Neuronal stem cell (in vitro differentiated cells): ENCODE results near the gene B4GALT5.

Experiments
- DNase-seq: peaks from one replicate; pipeline ENCODE4 v3.0.0-alpha.2; 2013; ENCODE audit warnings: low spot score
- H2AFZ ChIP-seq: one replicate; pipeline ENCODE4 v1.6.1; 2013; ENCODE audit warnings: mild to moderate bottlenecking, low read length, inconsistent platforms
- H2AK5ac ChIP-seq: 2 replicates; pipeline ENCODE4 v1.6.1; 2013; ENCODE audit warnings: low read depth, mild to moderate bottlenecking, inconsistent platforms, low read length, moderate library complexity, mixed read lengths
- H2BK120ac ChIP-seq: 2 replicates; pipeline ENCODE4 v1.6.1; 2013; ENCODE audit warnings: low read depth, mild to moderate bottlenecking, inconsistent platforms, low read length, moderate library complexity, mixed read lengths
- H2BK12ac ChIP-seq: one replicate; pipeline ENCODE4 v1.6.1; 2013; ENCODE audit warnings: low read length, inconsistent platforms
- H2BK15ac ChIP-seq: 2 replicates; pipeline ENCODE4 v1.6.1; 2013; ENCODE audit warnings: mild to moderate bottlenecking, low read length, inconsistent platforms, mixed read lengths
- H2BK5ac ChIP-seq: one replicate; pipeline ENCODE4 v1.6.1; 2013; ENCODE audit warnings: inconsistent platforms, mild to moderate bottlenecking, low read length, moderate library complexity
- H3K14ac ChIP-seq: one replicate; pipeline ENCODE4 v1.6.1; 2013; ENCODE audit warnings: low read length, inconsistent platforms
- H3K18ac ChIP-seq: 2 replicates; pipeline ENCODE4 v1.6.1; 2013; ENCODE audit warnings: low read length, inconsistent platforms
- H3K23ac ChIP-seq: 2 replicates; pipeline ENCODE4 v1.6.1; 2013; ENCODE audit warnings: low read depth, mild to moderate bottlenecking, mixed read lengths, low read length, inconsistent platforms; ENCODE audit not compliant: poor library complexity
- H3K27ac ChIP-seq: replicated peaks from 3 replicates; pipeline ENCODE4 v1.5.1; 2013; ENCODE audit warnings: low read length, inconsistent platforms
- H3K27me3 ChIP-seq, 3 experiments: 2 replicates each; pipeline ENCODE4 v1.6.1; 2013; ENCODE audit warnings: low read length in 3 of 3, mild to moderate bottlenecking in 2 of 3, inconsistent platforms in 1 of 3, low read depth in 1 of 3, mixed read lengths in 1 of 3, moderate library complexity in 1 of 3; ENCODE audit not compliant: control insufficient read depth in 3 of 3, insufficient read depth in 3 of 3
- H3K36me3 ChIP-seq, 2 donors: replicated peaks in 1 of 2; 2 replicates each; pipeline ENCODE4 v1.6.1; 2013; ENCODE audit warnings: low read length in 2 of 2; ENCODE audit not compliant: control insufficient read depth in 2 of 2, insufficient read depth in 2 of 2
- H3K4ac ChIP-seq: 2 replicates; pipeline ENCODE4 v1.6.1; 2013; ENCODE audit warnings: inconsistent platforms, mild to moderate bottlenecking, low read length, moderate library complexity
- H3K4me1 ChIP-seq, 2 donors: 1 replicate in 1 of 2; 2 replicates in 1 of 2; pipeline ENCODE4 v1.6.1; 2013; ENCODE audit warnings: low read length in 2 of 2, low read depth in 1 of 2; ENCODE audit not compliant: control insufficient read depth in 2 of 2, insufficient read depth in 1 of 2
- H3K4me2 ChIP-seq: one replicate; pipeline ENCODE4 v1.6.1; 2013; ENCODE audit warnings: mild to moderate bottlenecking, low read length, inconsistent platforms; ENCODE audit not compliant: insufficient read depth, poor library complexity, severe bottlenecking
- H3K4me3 ChIP-seq, 2 donors: 2 replicates each; pipeline ENCODE4 v1.5.1; 2013; ENCODE audit warnings: low read length in 2 of 2, mild to moderate bottlenecking in 2 of 2, inconsistent platforms in 1 of 2, moderate library complexity in 1 of 2
- H3K79me1 ChIP-seq: one replicate; pipeline ENCODE4 v1.6.1; 2013; ENCODE audit warnings: low read depth, mild to moderate bottlenecking, inconsistent platforms, low read length, moderate library complexity
- H3K9ac ChIP-seq: one replicate; pipeline ENCODE4 v1.6.1; 2013; ENCODE audit warnings: mild to moderate bottlenecking, low read depth, low read length, inconsistent platforms; ENCODE audit not compliant: poor library complexity
- H3K9me3 ChIP-seq, 2 donors: replicated peaks in 1 of 2; 2 replicates each; pipeline versions ENCODE3 to v1.6.1; 2013; ENCODE audit warnings: low read length in 2 of 2, mild to moderate bottlenecking in 2 of 2, inconsistent platforms in 1 of 2, low read depth in 1 of 2, mixed read lengths in 1 of 2, moderate library complexity in 1 of 2; ENCODE audit not compliant: control insufficient read depth in 2 of 2, insufficient read depth in 1 of 2
- H4K8ac ChIP-seq: one replicate; pipeline ENCODE4 v1.6.1; 2013; ENCODE audit warnings: low read depth, mild to moderate bottlenecking, inconsistent platforms, low read length, moderate library complexity
- H4K91ac ChIP-seq: one replicate; pipeline ENCODE4 v1.6.1; 2013; ENCODE audit warnings: low read length, low read depth, mild to moderate bottlenecking, inconsistent platforms; ENCODE audit not compliant: poor library complexity
- WGBS, 2 donors: extraction: QIAGEN DNeasy Blood & Tissue Kit; methylation state at CpG; one replicate each; pipeline ENCODE4 v1.1.7; 2013; ENCODE audit warnings: missing lambda C conversion rate in 2 of 2, mixed read lengths in 1 of 2; ENCODE audit not compliant: insufficient read length in 2 of 2, insufficient replicate concordance in 1 of 2; ENCODE audit errors: extremely low coverage in 2 of 2; 5-methylcytosine and 5-hydroxymethylcytosine counted together

The B4GALT5 gene

GRCh38 chr20:49633023-49633422 lies 80.7 kb downstream of the B4GALT5 start:
- Histone ChIP-seq H2BK12ac (no peak overlapping the region), H2BK15ac (no peak overlapping the region), H3K4me2 (no peak overlapping the region), H3K27ac (no peak overlapping the region), H3K4me1 (peaks cover 24% of the 10 kb centered on the region in 2 donors), H3K9me3 (peaks cover 0 to 12% of the 10 kb centered on the region in 2 donors), H2BK120ac (no peak overlapping the region), H3K18ac (no peak overlapping the region), H3K79me1 (no peaks in the 10 kb centered on the region), H3K4ac (no peak overlapping the region), H4K8ac (no peak overlapping the region), H3K4me3 (no peak overlapping the region), H2AFZ (no peak overlapping the region), H3K14ac (no peak overlapping the region), H4K91ac (no peak overlapping the region), H3K36me3 (peaks cover 16 to 55% of the 10 kb centered on the region in 2 donors), H2BK5ac (no peak overlapping the region), H3K23ac (no peak overlapping the region), H2AK5ac (no peak overlapping the region), H3K9ac (no peak overlapping the region), H3K27me3 (no peaks in the 10 kb centered on the region)
- no peak for DNase-seq
- no CpG with 5 or more reads among the region's 5 CpGs for WGBS, 2 donors

- H2AFZ ChIP-seq, result no peak overlapping the region
- no peak overlapping the region for H3K9ac ChIP-seq
Measured at GRCh38 chr20:49631856-49632418, 81.7 kb downstream of the B4GALT5 start.

GRCh38 chr20:49631061-49631716 lies 82.5 kb downstream of the B4GALT5 start:
- Histone ChIP-seq H2AK5ac (no peak overlapping the region), H3K23ac (no peak overlapping the region), H3K9ac (no peak overlapping the region), H2BK12ac (no peak overlapping the region), H3K18ac (no peak overlapping the region), H3K27ac (no peak overlapping the region), H3K4me3 (no peak overlapping the region), H4K8ac (no peak overlapping the region), H4K91ac (no peak overlapping the region), H2BK5ac (no peak overlapping the region), H3K4me2 (no peak overlapping the region), H2BK15ac (peak overlapping the region; percentile 25), H3K4me1 (peaks cover 24% of the 10 kb centered on the region in 2 donors), H3K14ac (no peak overlapping the region), H3K9me3 (peaks cover 0 to 12% of the 10 kb centered on the region in 2 donors), H3K4ac (no peak overlapping the region), H3K36me3 (peaks cover 7 to 39% of the 10 kb centered on the region in 2 donors), H2BK120ac (no peak overlapping the region), H3K79me1 (no peaks in the 10 kb centered on the region), H2AFZ (no peak overlapping the region), H3K27me3 (no peaks in the 10 kb centered on the region)
- WGBS, 2 donors, result no CpG with 5 or more reads among the region's 9 CpGs
- no peak for DNase-seq

More at GRCh38 chr20:49631856-49632418, 81.7 kb downstream of the B4GALT5 start:
- Histone ChIP-seq H3K4me2 (no peak overlapping the region), H3K4ac (no peak overlapping the region), H2AK5ac (no peak overlapping the region), H3K4me3 (no peak overlapping the region), H2BK5ac (no peak overlapping the region), H3K23ac (peak overlapping the region; percentile 1), H2BK120ac (no peak overlapping the region), H3K14ac (no peak overlapping the region), H4K91ac (no peak overlapping the region), H2BK15ac (no peak overlapping the region), H3K27ac (no peak overlapping the region), H3K27me3 (no peaks in the 10 kb centered on the region), H3K4me1 (peaks cover 24% of the 10 kb centered on the region in 2 donors), H3K79me1 (no peaks in the 10 kb centered on the region), H4K8ac (no peak overlapping the region), H3K18ac (peak overlapping the region; percentile 62), H3K9me3 (peaks cover 0 to 12% of the 10 kb centered on the region in 2 donors), H2BK12ac (peak overlapping the region; percentile 0), H3K36me3 (peaks cover 12 to 46% of the 10 kb centered on the region in 2 donors)
- no peak for DNase-seq
- WGBS, 2 donors, result no CpG with 5 or more reads among the region's 15 CpGs

- H3K27me3 ChIP-seq, result no peaks in the 10 kb centered on the region
- H3K9ac ChIP-seq, result no peak overlapping the region
- no CpG with 5 or more reads among the region's 10 CpGs for WGBS, 2 donors
- H2AK5ac ChIP-seq, result no peak overlapping the region
- H3K36me3 ChIP-seq, result peaks cover 2 to 31% of the 10 kb centered on the region in 2 donors
- H3K4ac ChIP-seq, result no peak overlapping the region
- H4K91ac ChIP-seq, result no peak overlapping the region
- H3K4me2 ChIP-seq, result no peak overlapping the region
- no peak overlapping the region for H2BK15ac ChIP-seq
- no peak overlapping the region for H2BK120ac ChIP-seq
- no peak overlapping the region for H3K14ac ChIP-seq
- peaks cover 21 to 24% of the 10 kb centered on the region in 2 donors for H3K4me1 ChIP-seq
- H3K18ac ChIP-seq, result no peak overlapping the region
- H3K27ac ChIP-seq, result no peak overlapping the region
- DNase-seq, result no peak
- no peak overlapping the region for H3K23ac ChIP-seq
- no peak overlapping the region for H2BK12ac ChIP-seq
- H2BK5ac ChIP-seq, result no peak overlapping the region
- H3K4me3 ChIP-seq, result no peak overlapping the region
- H2AFZ ChIP-seq, result no peak overlapping the region
- peaks cover 0 to 12% of the 10 kb centered on the region in 2 donors for H3K9me3 ChIP-seq
- H3K79me1 ChIP-seq, result no peaks in the 10 kb centered on the region
- H4K8ac ChIP-seq, result no peak overlapping the region
Measured at GRCh38 chr20:49630396-49630951, 83.2 kb downstream of the B4GALT5 start.
